Measurements from ENCODE around the gene SLC11A1. TPM values are rescaled to one million over a fixed set of nuclear protein-coding genes. Genes with fewer than 3 reads are reported as not detected.
A peak's percentile ranks its signal among the peaks of the same experiment; 100 is the strongest.

SLC11A1 gene
- total RNA-seq, 1 donor from 2014 or later: 302 TPM

DNA sequence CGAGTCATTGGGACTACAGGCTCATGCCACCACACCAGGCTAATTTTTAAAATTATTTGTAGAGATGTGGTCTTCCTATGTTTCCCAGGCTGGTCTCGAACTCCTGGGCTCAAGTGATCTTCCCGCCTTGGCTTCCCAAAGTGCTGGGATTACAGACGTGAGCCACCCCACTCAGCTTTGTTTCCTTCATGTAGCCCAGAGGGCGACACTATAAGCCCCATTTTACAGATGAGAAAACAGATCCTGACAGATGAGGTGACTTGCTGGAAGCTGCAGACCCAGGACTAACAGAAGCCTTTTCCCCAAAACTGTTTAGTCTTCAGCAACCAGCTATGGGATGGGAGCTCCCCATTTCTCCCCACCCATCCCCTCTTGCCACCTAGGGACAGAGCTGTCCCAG, 10.4 kb downstream of the SLC11A1 start:
- no peaks in the 10 kb centered on the region for H3K36me3 ChIP-seq
- H3K27me3 ChIP-seq: no peaks in the 10 kb centered on the region
- no peak for DNase-seq
- H3K9me3 ChIP-seq: no peaks in the 10 kb centered on the region
- ATAC-seq: no peak
- H3K4me1 ChIP-seq: peaks cover 24% of the 10 kb centered on the region
- H3K4me3 ChIP-seq: no peak overlapping the region
- TF ChIP-seq, protein P1, sequence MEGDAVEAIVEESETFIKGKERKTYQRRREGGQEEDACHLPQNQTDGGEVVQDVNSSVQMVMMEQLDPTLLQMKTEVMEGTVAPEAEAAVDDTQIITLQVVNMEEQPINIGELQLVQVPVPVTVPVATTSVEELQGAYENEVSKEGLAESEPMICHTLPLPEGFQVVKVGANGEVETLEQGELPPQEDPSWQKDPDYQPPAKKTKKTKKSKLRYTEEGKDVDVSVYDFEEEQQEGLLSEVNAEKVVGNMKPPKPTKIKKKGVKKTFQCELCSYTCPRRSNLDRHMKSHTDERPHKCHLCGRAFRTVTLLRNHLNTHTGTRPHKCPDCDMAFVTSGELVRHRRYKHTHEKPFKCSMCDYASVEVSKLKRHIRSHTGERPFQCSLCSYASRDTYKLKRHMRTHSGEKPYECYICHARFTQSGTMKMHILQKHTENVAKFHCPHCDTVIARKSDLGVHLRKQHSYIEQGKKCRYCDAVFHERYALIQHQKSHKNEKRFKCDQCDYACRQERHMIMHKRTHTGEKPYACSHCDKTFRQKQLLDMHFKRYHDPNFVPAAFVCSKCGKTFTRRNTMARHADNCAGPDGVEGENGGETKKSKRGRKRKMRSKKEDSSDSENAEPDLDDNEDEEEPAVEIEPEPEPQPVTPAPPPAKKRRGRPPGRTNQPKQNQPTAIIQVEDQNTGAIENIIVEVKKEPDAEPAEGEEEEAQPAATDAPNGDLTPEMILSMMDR (IDR thresholded peaks at IDR 0.05): no peak
- intact Hi-C loops (cut with DNase I): loop anchor here (10.0 kb wide), 1 partner anchor 98 kb away; the partner anchor contains the start of gene TMBIM1
- H3K27ac ChIP-seq: no peak overlapping the region

DNA sequence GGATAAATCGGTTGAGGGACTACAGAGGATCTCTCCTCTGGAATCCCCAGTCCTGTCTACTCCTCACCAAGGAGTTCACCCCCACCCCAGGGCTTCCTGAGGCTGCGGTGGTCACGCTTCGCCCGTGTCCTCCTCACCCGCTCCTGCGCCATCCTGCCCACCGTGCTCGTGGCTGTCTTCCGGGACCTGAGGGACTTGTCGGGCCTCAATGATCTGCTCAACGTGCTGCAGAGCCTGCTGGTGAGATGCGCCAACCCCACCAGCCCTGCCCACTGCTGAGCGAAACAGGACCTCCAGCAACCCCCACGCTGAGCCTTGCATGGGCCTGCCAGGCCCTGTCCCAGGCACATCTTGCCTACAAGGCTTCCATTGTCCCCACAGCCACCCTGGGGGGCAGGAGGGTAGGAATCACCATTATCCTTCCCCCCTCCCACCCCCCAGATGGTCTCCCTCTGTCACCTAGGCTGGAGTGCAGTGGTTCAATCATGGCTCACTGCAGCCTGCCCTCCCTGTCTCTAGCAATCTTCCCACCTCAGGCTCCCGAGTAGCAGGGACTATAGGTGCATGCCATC, 10.9 kb downstream of the SLC11A1 start:
- TF ChIP-seq, protein P1 (IDR thresholded peaks at IDR 0.05): no peak
- no peak for DNase-seq
- Histone ChIP-seq H3K4me3 (no peak overlapping the region), H3K27me3 (no peaks in the 10 kb centered on the region), H3K27ac (no peak overlapping the region), H3K36me3 (no peaks in the 10 kb centered on the region), H3K4me1 (peaks cover 22% of the 10 kb centered on the region), H3K9me3 (no peaks in the 10 kb centered on the region)
- intact Hi-C loops (cut with DNase I): loop anchor here (10.0 kb wide), 1 partner anchor 98 kb away; the partner anchor contains the start of gene TMBIM1
- no peak for ATAC-seq

DNA sequence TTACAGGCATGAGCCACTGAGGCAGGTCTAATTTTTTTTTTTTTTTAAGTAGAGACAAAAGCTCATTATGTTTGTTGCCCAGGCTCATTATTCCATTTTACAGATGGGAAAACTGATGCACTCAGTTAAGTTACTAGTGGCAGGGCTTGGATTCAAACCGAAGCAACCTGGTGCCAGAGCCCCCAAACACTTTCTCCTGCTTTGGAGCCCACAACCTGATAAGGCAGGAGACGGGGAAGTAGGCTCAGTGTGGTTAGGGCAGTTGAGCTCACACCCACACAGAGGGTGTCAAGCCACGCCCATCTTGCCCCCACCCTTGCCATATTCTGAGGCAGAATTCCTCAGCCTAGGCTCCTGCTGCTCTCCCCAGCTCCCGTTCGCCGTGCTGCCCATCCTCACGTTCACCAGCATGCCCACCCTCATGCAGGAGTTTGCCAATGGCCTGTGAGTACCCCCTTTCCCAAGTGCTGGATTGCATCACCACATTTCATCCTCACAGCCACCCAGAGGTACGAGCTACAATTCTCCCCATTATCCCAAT, 11.7 kb downstream of the SLC11A1 start:
- Histone ChIP-seq H3K9me3 (no peaks in the 10 kb centered on the region), H3K36me3 (no peaks in the 10 kb centered on the region), H3K27me3 (no peaks in the 10 kb centered on the region), H3K4me1 (peaks cover 20% of the 10 kb centered on the region), H3K4me3 (no peak overlapping the region), H3K27ac (peak overlapping the region; percentile 30)
- ATAC-seq (no peak), DNase-seq (peak; percentile 76)
- TF ChIP-seq, protein P1 (IDR thresholded peaks at IDR 0.05): no peak
- intact Hi-C loops (cut with DNase I): loop anchor here (10.0 kb wide), 1 partner anchor 99 kb away; the partner anchor contains the start of gene TMBIM1

DNA sequence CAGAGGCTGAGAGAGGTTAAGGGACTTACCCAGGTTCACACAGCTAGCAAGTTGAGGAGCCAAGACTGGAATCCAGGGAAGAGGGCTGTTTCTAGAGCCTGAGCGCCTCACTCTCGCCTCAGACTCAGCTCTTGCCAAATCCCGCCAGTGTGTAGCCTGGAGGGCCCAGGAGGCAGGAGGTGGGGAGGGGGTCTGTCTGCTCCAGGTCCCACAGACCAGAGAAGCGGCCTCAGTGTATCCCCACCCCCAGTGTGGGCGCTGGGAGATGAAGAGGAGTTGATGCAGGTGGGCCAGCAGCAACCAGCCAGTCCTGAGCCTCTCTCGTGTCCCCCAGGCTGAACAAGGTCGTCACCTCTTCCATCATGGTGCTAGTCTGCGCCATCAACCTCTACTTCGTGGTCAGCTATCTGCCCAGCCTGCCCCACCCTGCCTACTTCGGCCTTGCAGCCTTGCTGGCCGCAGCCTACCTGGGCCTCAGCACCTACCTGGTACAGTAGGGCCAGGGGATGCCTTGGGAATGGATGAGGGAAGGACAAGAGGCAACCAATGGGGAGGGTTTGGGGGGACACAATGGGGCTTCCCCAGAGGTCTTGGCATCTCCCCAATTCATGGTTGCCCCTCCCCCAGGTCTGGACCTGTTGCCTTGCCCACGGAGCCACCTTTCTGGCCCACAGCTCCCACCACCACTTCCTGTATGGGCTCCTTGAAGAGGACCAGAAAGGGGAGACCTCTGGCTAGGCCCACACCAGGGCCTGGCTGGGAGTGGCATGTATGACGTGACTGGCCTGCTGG, 12.4 kb downstream of the SLC11A1 start:
- H3K9me3 ChIP-seq: no peaks in the 10 kb centered on the region
- TF ChIP-seq, protein P1 (IDR thresholded peaks at IDR 0.05): no peak
- peaks cover 20% of the 10 kb centered on the region for H3K4me1 ChIP-seq
- no peaks in the 10 kb centered on the region for H3K36me3 ChIP-seq
- DNase-seq (no peak), ATAC-seq (no peak)
- H3K27me3 ChIP-seq: no peaks in the 10 kb centered on the region
- H3K27ac ChIP-seq: peak overlapping the region; percentile 30
- intact Hi-C loops (cut with DNase I): loop anchor here (10.0 kb wide), 1 partner anchor 100 kb away; the partner anchor contains the start of gene TMBIM1
- H3K4me3 ChIP-seq: no peak overlapping the region

DNA sequence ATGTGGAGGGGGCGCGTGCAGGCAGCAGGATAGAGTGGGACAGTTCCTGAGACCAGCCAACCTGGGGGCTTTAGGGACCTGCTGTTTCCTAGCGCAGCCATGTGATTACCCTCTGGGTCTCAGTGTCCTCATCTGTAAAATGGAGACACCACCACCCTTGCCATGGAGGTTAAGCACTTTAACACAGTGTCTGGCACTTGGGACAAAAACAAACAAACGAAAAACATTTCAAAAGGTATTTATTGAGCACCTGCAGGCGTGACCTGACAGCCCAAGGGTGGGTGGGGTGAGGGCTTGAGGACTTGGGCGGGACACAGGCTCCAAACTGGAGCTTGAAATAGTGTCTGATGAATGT, 13.0 kb downstream of the SLC11A1 start:
- H3K4me1 ChIP-seq: peaks cover 20% of the 10 kb centered on the region
- H3K9me3 ChIP-seq: no peaks in the 10 kb centered on the region
- ATAC-seq (no peak), DNase-seq (no peak)
- H3K4me3 ChIP-seq: peak overlapping the region; percentile 79
- no peaks in the 10 kb centered on the region for H3K27me3 ChIP-seq
- intact Hi-C loops (cut with DNase I): loop anchor here (10.0 kb wide), 1 partner anchor 100 kb away; the partner anchor contains the start of gene TMBIM1
- TF ChIP-seq, protein P1 (IDR thresholded peaks at IDR 0.05): no peak
- H3K36me3 ChIP-seq: no peaks in the 10 kb centered on the region
- H3K27ac ChIP-seq: peak overlapping the region; percentile 100
